Kidney (tissue), 14 donors: ENCODE measurements around the gene PLA2G2C. TPM values are rescaled to one million over a fixed set of nuclear protein-coding genes. Genes with fewer than 3 reads are reported as not detected.

Source experiments
- DNase-seq, 5 donors: peaks; one replicate each; pipeline ENCODE4 v3.0.0-alpha.2; 2013 to 2020
- FAIRE-seq: peaks from 2 replicates; lab custom pipeline; 2012; peaks lifted over from hg19 to GRCh38; lab: Jason Lieb, UNC
- H3K27ac ChIP-seq, 2 donors: one replicate each; pipeline ENCODE4 v1.7.0; 2013; ENCODE audit warnings: low read depth in 2 of 2, low read length in 2 of 2, inconsistent platforms in 1 of 2
- H3K27me3 ChIP-seq: one replicate; pipeline ENCODE4 v1.7.1; 2013; ENCODE audit warnings: low read length, inconsistent platforms; ENCODE audit not compliant: control insufficient read depth, insufficient read depth
- H3K36me3 ChIP-seq, 3 donors: one replicate each; pipeline versions ENCODE4 v1.7.0 to v1.7.1; 2013; ENCODE audit warnings: low read length in 3 of 3, control low read depth in 1 of 3, inconsistent platforms in 1 of 3; ENCODE audit not compliant: insufficient read depth in 3 of 3, control insufficient read depth in 2 of 3
- H3K4me1 ChIP-seq, 3 donors: one replicate each; pipeline versions ENCODE4 v1.7.0 to v1.7.1; 2013; ENCODE audit warnings: low read length in 3 of 3, inconsistent platforms in 1 of 3, low read depth in 1 of 3; ENCODE audit not compliant: control insufficient read depth in 2 of 3, insufficient read depth in 2 of 3
- H3K4me3 ChIP-seq, 3 donors: one replicate each; pipeline versions ENCODE4 v1.7.0 to v1.8.1; 2013; ENCODE audit warnings: low read length in 3 of 3, control low read depth in 1 of 3, inconsistent platforms in 1 of 3
- H3K9ac ChIP-seq, 3 donors: one replicate each; pipeline versions ENCODE4 v1.7.0 to v1.7.1; 2013; ENCODE audit warnings: low read length in 3 of 3, control low read depth in 1 of 3, inconsistent platforms in 1 of 3
- H3K9me3 ChIP-seq, 3 donors: one replicate each; pipeline versions ENCODE4 v1.7.0 to v1.7.1; 2013; ENCODE audit warnings: low read length in 3 of 3, control low read depth in 1 of 3, inconsistent platforms in 1 of 3; ENCODE audit not compliant: control insufficient read depth in 2 of 3, insufficient read depth in 1 of 3
- CTCF ChIP-seq: IDR thresholded peaks from 3 replicates; pipeline ENCODE4 v1.5.1; 2012; ENCODE audit warnings: mild to moderate bottlenecking, moderate library complexity, borderline replicate concordance; ENCODE audit not compliant: insufficient read depth; ENCODE audit errors: extremely low read depth
- intact Hi-C: fragments of 100-400 bp; cut with DNase I; formaldehyde crosslinking; loops from one replicate; pipeline ENCODE4 v1.11.1; 2022
- polyA plus RNA-seq: library from polyadenylated mRNA; stranded (reverse); fragments of 350-450 nt; fragmentation: Illumina TruSeq; extraction: RNeasy Lipid Tissue Mini Kit (QIAGEN cat#74804); gene quantifications from one replicate; pipeline ENCODE4 v1.2.3, GENCODE V29; 2014; ENCODE audit warnings: low read depth, low replicate concordance; ENCODE audit not compliant: insufficient read depth
- total RNA-seq: library from RNA; stranded (reverse); fragmentation: NEBNext Ultra II Directional; extraction: Animal tissue kit (Norgen Biotek cat#: 25700); gene quantifications from one replicate; pipeline ENCODE4 v1.2.1, GENCODE V29; 2021
- donor health status: control.
- donor health status: control.
- donor health status: control.
- donor health status: control.
- donor health status: control.
- donor health status: DM: yes; HTN: yes; CAD: no.
- donor health status: Normal renal cell carcinoma (clear cell type).

Gene PLA2G2C
- total and polyA plus RNA-seq, 2 donors from 2014 or later, result 0.31 TPM; not detected in 1

- intact Hi-C loops, result loop anchor here (5.0 kb wide), 1 partner anchor 233 kb away; no protein-coding TSS in a partner anchor
Observed at GRCh38 chr1:20150326-20150705, 36.0 kb downstream of the PLA2G2C start.

GRCh38 chr1:20149601-20150325 lies 36.6 kb downstream of the PLA2G2C start:
- Histone ChIP-seq H3K9me3 (no peaks in the 10 kb centered on the region), H3K9ac (no peak overlapping the region), H3K36me3 (no peaks in the 10 kb centered on the region), H3K4me3 (no peak overlapping the region), H3K4me1 (peaks cover 0 to 4% (median 0%) of the 10 kb centered on the region in 3 donors), H3K27me3 (no peaks in the 10 kb centered on the region), H3K27ac (no peak overlapping the region)
- no peak for TF ChIP-seq CTCF
- no peak for FAIRE-seq
- DNase-seq, result peak in 2 of 5 donors; percentile 28 to 67
- intact Hi-C loops, result loop anchor here (5.0 kb wide), 1 partner anchor 232 kb away; no protein-coding TSS in a partner anchor

More at GRCh38 chr1:20150326-20150705, 36.0 kb downstream of the PLA2G2C start:
- peaks cover 0 to 4% (median 0%) of the 10 kb centered on the region in 3 donors for H3K4me1 ChIP-seq
- peak in 1 of 5 donors; percentile 55 for DNase-seq
- H3K27me3 ChIP-seq, result no peaks in the 10 kb centered on the region
- no peak for FAIRE-seq
- H3K9ac ChIP-seq, result no peak overlapping the region
- no peak overlapping the region for H3K27ac ChIP-seq
- TF ChIP-seq CTCF, result no peak
- no peaks in the 10 kb centered on the region for H3K36me3 ChIP-seq
- H3K4me3 ChIP-seq, result no peak overlapping the region
- H3K9me3 ChIP-seq, result no peaks in the 10 kb centered on the region

- Histone ChIP-seq H3K4me3 (no peak overlapping the region), H3K9ac (no peak overlapping the region), H3K4me1 (peaks cover 0 to 4% (median 0%) of the 10 kb centered on the region in 3 donors), H3K27ac (no peak overlapping the region), H3K9me3 (no peaks in the 10 kb centered on the region), H3K36me3 (no peaks in the 10 kb centered on the region), H3K27me3 (no peaks in the 10 kb centered on the region)
- DNase-seq (peak in 1 of 5 donors; percentile 58), FAIRE-seq (no peak)
- no peak for TF ChIP-seq CTCF
- intact Hi-C loops, result no loop called here
Observed at GRCh38 chr1:20148571-20149500, 37.5 kb downstream of the PLA2G2C start.
